IMR-90 (cell line): ENCODE data around the gene TMEM72. TPM values are rescaled to one million over a fixed set of nuclear protein-coding genes. Genes with fewer than 3 reads are reported as not detected.

Experiments used
- ATAC-seq: fragments of 200-7000 bp; cut with Tn5 transposase; 2 replicates; pipeline ENCODE4 v1.9.1; 2020; ENCODE audit warnings: low read depth, mild to moderate bottlenecking, moderate library complexity
- BruUV-seq: library from RNA; stranded (reverse); fragments of 400-500 nt; replicated peaks from 2 replicates; lab custom pipeline; 2021; lab: Mats Ljungman, UMichigan
- CTCF ChIA-PET: fragments of 300-600 bp; formaldehyde crosslinking; extraction: SDS; loops from one replicate; lab custom pipeline; 2021; ENCODE audit warnings: antibody characterized with exemption; lab: Yijun Ruan, JAX
- POLR2A ChIA-PET: fragments of 300-600 bp; sonication (Branson Sonifier 250); formaldehyde crosslinking; loops from one replicate; lab custom pipeline; 2022; ENCODE audit warnings: antibody characterized with exemption; ENCODE audit not compliant: unreplicated experiment; lab: Charles Lee
- DNase-seq: peaks from one replicate; pipeline ENCODE4 v3.0.0; 2013
- H2AFZ ChIP-seq: replicated peaks from 2 replicates; pipeline ENCODE3; 2013; ENCODE audit warnings: low read length, mild to moderate bottlenecking; ENCODE audit not compliant: poor library complexity
- H2AK5ac ChIP-seq: 2 replicates; pipeline ENCODE4 v1.6.1; 2013; ENCODE audit warnings: low read depth, low read length, inconsistent platforms
- H2AK9ac ChIP-seq: replicated peaks from 2 replicates; pipeline ENCODE3; 2013; ENCODE audit warnings: mild to moderate bottlenecking, low read depth, low read length, moderate library complexity; ENCODE audit not compliant: poor library complexity
- H2BK120ac ChIP-seq: 2 replicates; pipeline ENCODE4 v1.6.1; 2013; ENCODE audit warnings: low read depth, low read length, inconsistent platforms
- H2BK15ac ChIP-seq: 3 replicates; pipeline ENCODE4 v1.6.1; 2013; ENCODE audit warnings: low read depth, low read length, inconsistent platforms
- H2BK20ac ChIP-seq: 2 replicates; pipeline ENCODE4 v1.6.1; 2013; ENCODE audit warnings: low read depth, mild to moderate bottlenecking, inconsistent platforms, low read length, moderate library complexity
- H2BK5ac ChIP-seq: 2 replicates; pipeline ENCODE4 v1.6.1; 2013; ENCODE audit warnings: mild to moderate bottlenecking, low read depth, low read length, inconsistent platforms; ENCODE audit not compliant: poor library complexity, severe bottlenecking
- H3K14ac ChIP-seq: replicated peaks from 2 replicates; pipeline ENCODE4 v1.6.1; 2013; ENCODE audit warnings: low read depth, low read length, inconsistent platforms
- H3K18ac ChIP-seq: 2 replicates; pipeline ENCODE4 v1.6.1; 2013; ENCODE audit warnings: low read depth, low read length, control low read depth
- H3K23ac ChIP-seq: 2 replicates; pipeline ENCODE4 v1.6.1; 2013; ENCODE audit warnings: low read depth, low read length, inconsistent platforms
- H3K27ac ChIP-seq: 2 replicates; pipeline ENCODE4 v1.5.1; 2013; ENCODE audit warnings: mild to moderate bottlenecking, control low read depth, low read length; ENCODE audit not compliant: insufficient read depth
- H3K27me3 ChIP-seq: 2 replicates; pipeline ENCODE4 v1.6.1; 2013; ENCODE audit warnings: low read length; ENCODE audit not compliant: control insufficient read depth, insufficient read depth
- H3K36me3 ChIP-seq: 2 replicates; pipeline ENCODE4 v1.6.1; 2013; ENCODE audit warnings: low read length, mixed read lengths; ENCODE audit not compliant: control insufficient read depth, insufficient read depth
- H3K4ac ChIP-seq: 2 replicates; pipeline ENCODE4 v1.6.1; 2013; ENCODE audit warnings: low read depth, low read length, inconsistent platforms
- H3K4me1 ChIP-seq: 2 replicates; pipeline ENCODE4 v1.6.1; 2013; ENCODE audit warnings: low read length, mixed read lengths; ENCODE audit not compliant: control insufficient read depth, insufficient read depth
- H3K4me2 ChIP-seq: 2 replicates; pipeline ENCODE4 v1.6.1; 2013; ENCODE audit warnings: low read depth, mild to moderate bottlenecking, control low read depth, low read length, moderate library complexity
- H3K4me3 ChIP-seq: 2 replicates; pipeline ENCODE4 v1.5.1; 2013; ENCODE audit warnings: low read depth, mild to moderate bottlenecking, control low read depth, low read length, moderate library complexity; ENCODE audit not compliant: insufficient read depth
- H3K56ac ChIP-seq: 2 replicates; pipeline ENCODE4 v1.6.1; 2013; ENCODE audit warnings: low read length, inconsistent platforms; ENCODE audit not compliant: insufficient read depth; ENCODE audit errors: extremely low read depth
- H3K79me1 ChIP-seq, 2 experiments: 2 replicates each; pipeline ENCODE4 v1.6.1; 2013; ENCODE audit warnings: low read length in 2 of 2, inconsistent platforms in 1 of 2, low read depth in 1 of 2
- H3K9ac ChIP-seq: 2 replicates; pipeline ENCODE4 v1.6.1; 2013; ENCODE audit warnings: low read depth, low read length, control low read depth
- H3K9me1 ChIP-seq: 2 replicates; pipeline ENCODE4 v1.6.1; 2013; ENCODE audit warnings: low read length, inconsistent platforms; ENCODE audit not compliant: insufficient read depth
- H3K9me3 ChIP-seq: 2 replicates; pipeline ENCODE4 v1.6.1; 2013; ENCODE audit warnings: low read length; ENCODE audit not compliant: control insufficient read depth, insufficient read depth
- H4K20me1 ChIP-seq: 2 replicates; pipeline ENCODE4 v1.6.1; 2013; ENCODE audit warnings: low read length, inconsistent platforms; ENCODE audit not compliant: insufficient read depth
- H4K5ac ChIP-seq: 2 replicates; pipeline ENCODE4 v1.6.1; 2013; ENCODE audit warnings: mild to moderate bottlenecking, low read depth, low read length, control low read depth
- H4K8ac ChIP-seq, 2 experiments: 2 replicates each; pipeline ENCODE4 v1.6.1; 2013; ENCODE audit warnings: low read depth in 2 of 2, low read length in 2 of 2, control low read depth in 1 of 2, inconsistent platforms in 1 of 2
- H4K91ac ChIP-seq: 2 replicates; pipeline ENCODE4 v1.6.1; 2013; ENCODE audit warnings: low read depth, low read length, inconsistent platforms; ENCODE audit not compliant: insufficient read depth
- BHLHE40 ChIP-seq: fragments of 150-350 bp; IDR thresholded peaks from 2 replicates; pipeline ENCODE4 v1.6.1; 2016; ENCODE audit warnings: mild to moderate bottlenecking, low read depth, low read length
- CEBPB ChIP-seq: IDR thresholded peaks from 2 replicates; pipeline ENCODE4 v1.6.1; 2012; ENCODE audit warnings: low read depth, low read length, improper control_type of control experiment
- CHD1 ChIP-seq: IDR thresholded peaks from 2 replicates; pipeline ENCODE4 v1.6.1; 2012; ENCODE audit warnings: low read depth, low read length, improper control_type of control experiment
- FOS ChIP-seq: fragments of 150-350 bp; IDR thresholded peaks from 2 replicates; pipeline ENCODE4 v1.6.1; 2016; ENCODE audit warnings: low read depth, low read length
- MAZ ChIP-seq: IDR thresholded peaks from 2 replicates; pipeline ENCODE4 v1.6.1; 2012; ENCODE audit warnings: low read depth, mild to moderate bottlenecking, low read length, improper control_type of control experiment, moderate library complexity, borderline replicate concordance
- MXI1 ChIP-seq: IDR thresholded peaks from 2 replicates; pipeline ENCODE4 v1.6.1; 2012; ENCODE audit warnings: low read depth, mild to moderate bottlenecking, low read length, moderate library complexity, borderline replicate concordance
- NFE2L2 ChIP-seq: fragments of 150-350 bp; IDR thresholded peaks from 2 replicates; pipeline ENCODE4 v1.6.1; 2016; ENCODE audit warnings: low read depth, mild to moderate bottlenecking, low read length
- POLR2A ChIP-seq: IDR thresholded peaks from 2 replicates; pipeline ENCODE4 v1.6.1; 2012; ENCODE audit warnings: mild to moderate bottlenecking, low read depth, low read length
- RAD21 ChIP-seq: IDR thresholded peaks from 2 replicates; pipeline ENCODE4 v1.6.1; 2012; ENCODE audit warnings: low read length, improper control_type of control experiment
- RCOR1 ChIP-seq: IDR thresholded peaks from 2 replicates; pipeline ENCODE4 v1.6.1; 2012; ENCODE audit warnings: mild to moderate bottlenecking, low read length, improper control_type of control experiment; ENCODE audit not compliant: insufficient replicate concordance
- RFX5 ChIP-seq: IDR thresholded peaks from 2 replicates; pipeline ENCODE4 v1.8.0; 2012; ENCODE audit warnings: low read depth, mild to moderate bottlenecking, low read length, moderate library complexity
- SMC3 ChIP-seq: fragments of 150-350 bp; IDR thresholded peaks from 2 replicates; pipeline ENCODE4 v1.6.1; 2016; ENCODE audit warnings: low read depth, mild to moderate bottlenecking, antibody characterized with exemption, low read length, moderate library complexity
- whole genome bisulfite sequencing, 2 experiments: methylation state at CpG; one replicate each; pipeline versions ENCODE4 v1.1.5 to v1.1.7; 2013; ENCODE audit warnings: missing lambda C conversion rate in 2 of 2; ENCODE audit not compliant: insufficient read length in 1 of 2; ENCODE audit errors: extremely low coverage in 2 of 2; 5-methylcytosine and 5-hydroxymethylcytosine counted together
- dilution Hi-C: fragments of 300-500 bp; cut with HindIII; formaldehyde crosslinking; loops from one replicate; pipeline ENCODE4 v1.14.3; 2018; ENCODE audit warnings: low sequenced_read_pairs; ENCODE audit not compliant: unreplicated experiment
- in situ Hi-C: fragments of 300-500 bp; cut with MboI; formaldehyde crosslinking; loops from 3 replicates; pipeline ENCODE4 v1.14.3; 2019; ENCODE audit warnings: low sequenced_read_pairs, inconsistent platforms, mixed read lengths
- intact Hi-C: fragments of 100-400 bp; cut with micrococcal nuclease; formaldehyde crosslinking; loops from 2 replicates; pipeline ENCODE4 v1.10.0; 2022
- polyA plus RNA-seq, 3 experiments: library from polyadenylated mRNA; depleted of rRNA; stranded (reverse); fragments of >200 nt; gene quantifications; 2 replicates each; pipeline ENCODE4 v1.2.3, GENCODE V29; 2012; ENCODE audit warnings: low replicate concordance in 1 of 3
- total RNA-seq: library from RNA; depleted of rRNA; stranded (reverse); fragments of >200 nt; gene quantifications from 2 replicates; pipeline ENCODE4 v1.2.3, GENCODE V29; 2012
- TF ChIP-seq, protein P1 (sequence below): conservative IDR thresholded peaks from 2 replicates; pipeline ENCODE4 v1.5.1; 2012; ENCODE audit warnings: mild to moderate bottlenecking, low read depth, low read length, improper control_type of control experiment
- TF ChIP-seq, protein P2 (sequence below): fragments of 150-350 bp; IDR thresholded peaks from 2 replicates; pipeline ENCODE4 v1.6.1; 2016; ENCODE audit warnings: low read depth, mild to moderate bottlenecking, low read length, moderate library complexity, borderline replicate concordance
- TF ChIP-seq, protein P3 (sequence below): fragments of 150-350 bp; IDR thresholded peaks from 2 replicates; pipeline ENCODE4 v1.6.1; 2017; ENCODE audit warnings: mild to moderate bottlenecking, antibody characterized with exemption, low read length, low read depth

The TMEM72 gene
- total and polyA plus RNA-seq, 2 of the 4 experiments (the other 2 are of a cell fraction) = not detected

DNA sequence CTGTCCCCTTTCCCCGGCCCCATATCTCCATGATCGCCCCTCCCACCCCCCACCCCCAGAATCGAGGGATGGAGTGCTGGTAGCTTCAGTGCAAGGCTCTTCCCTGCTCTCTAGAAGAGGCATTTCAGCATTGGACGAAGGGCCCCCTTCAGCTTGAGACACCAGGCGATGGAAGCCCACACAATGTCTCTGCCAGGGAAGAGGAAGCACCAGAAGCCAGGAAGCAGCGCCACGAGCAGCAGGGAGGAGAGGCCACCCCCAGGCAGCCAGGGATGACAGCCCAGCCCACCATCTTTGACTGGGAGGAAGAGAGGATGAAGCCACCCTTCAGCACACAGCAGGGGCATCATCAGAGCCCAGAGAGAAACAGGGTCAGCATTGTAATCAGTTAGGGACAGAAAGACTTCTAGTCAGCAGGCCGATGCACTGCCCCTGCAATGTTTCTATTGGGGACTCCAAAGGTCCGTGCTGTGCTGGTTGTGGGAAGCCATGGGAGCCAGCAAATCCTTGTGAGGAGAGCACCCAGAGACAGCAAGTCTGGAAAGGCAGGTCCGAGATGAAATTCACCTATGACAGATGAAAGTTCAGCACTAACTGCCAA lies 15.7 kb downstream of the TMEM72 start:
- Histone ChIP-seq H2BK5ac (no peak overlapping the region), H3K79me1 (no peaks in the 10 kb centered on the region), H3K36me3 (no peaks in the 10 kb centered on the region), H3K27me3 (peaks cover 24% of the 10 kb centered on the region), H3K4ac (no peak overlapping the region), H3K4me2 (no peak overlapping the region), H4K8ac (no peak overlapping the region), H3K14ac (no peak overlapping the region), H3K23ac (no peak overlapping the region), H2BK120ac (no peak overlapping the region), H3K56ac (no peak overlapping the region), H3K4me3 (no peak overlapping the region), H3K9ac (no peak overlapping the region), H4K5ac (no peak overlapping the region), H2AFZ (no peak overlapping the region), H2BK20ac (no peak overlapping the region), H3K27ac (no peak overlapping the region), H4K91ac (no peak overlapping the region), H3K9me3 (no peaks in the 10 kb centered on the region), H3K9me1 (no peaks in the 10 kb centered on the region; the same call in 1 of the 2 replicates), H2BK15ac (no peak overlapping the region), H3K4me1 (no peaks in the 10 kb centered on the region), H2AK9ac (no peak overlapping the region), H4K20me1 (no peaks in the 10 kb centered on the region), H2AK5ac (no peak overlapping the region), H3K18ac (no peak overlapping the region)
- ChIA-PET CTCF (no interaction called here), POLR2A (no interaction called here)
- dilution Hi-C loops (no loop called here), intact Hi-C loops (no loop called here), in situ Hi-C loops (no loop called here)
- TF ChIP-seq POLR2A = no peak
- no peak for TF ChIP-seq RFX5
- TF ChIP-seq, protein P1, sequence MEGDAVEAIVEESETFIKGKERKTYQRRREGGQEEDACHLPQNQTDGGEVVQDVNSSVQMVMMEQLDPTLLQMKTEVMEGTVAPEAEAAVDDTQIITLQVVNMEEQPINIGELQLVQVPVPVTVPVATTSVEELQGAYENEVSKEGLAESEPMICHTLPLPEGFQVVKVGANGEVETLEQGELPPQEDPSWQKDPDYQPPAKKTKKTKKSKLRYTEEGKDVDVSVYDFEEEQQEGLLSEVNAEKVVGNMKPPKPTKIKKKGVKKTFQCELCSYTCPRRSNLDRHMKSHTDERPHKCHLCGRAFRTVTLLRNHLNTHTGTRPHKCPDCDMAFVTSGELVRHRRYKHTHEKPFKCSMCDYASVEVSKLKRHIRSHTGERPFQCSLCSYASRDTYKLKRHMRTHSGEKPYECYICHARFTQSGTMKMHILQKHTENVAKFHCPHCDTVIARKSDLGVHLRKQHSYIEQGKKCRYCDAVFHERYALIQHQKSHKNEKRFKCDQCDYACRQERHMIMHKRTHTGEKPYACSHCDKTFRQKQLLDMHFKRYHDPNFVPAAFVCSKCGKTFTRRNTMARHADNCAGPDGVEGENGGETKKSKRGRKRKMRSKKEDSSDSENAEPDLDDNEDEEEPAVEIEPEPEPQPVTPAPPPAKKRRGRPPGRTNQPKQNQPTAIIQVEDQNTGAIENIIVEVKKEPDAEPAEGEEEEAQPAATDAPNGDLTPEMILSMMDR = no peak
- no peak for TF ChIP-seq RAD21
- TF ChIP-seq, protein P2, sequence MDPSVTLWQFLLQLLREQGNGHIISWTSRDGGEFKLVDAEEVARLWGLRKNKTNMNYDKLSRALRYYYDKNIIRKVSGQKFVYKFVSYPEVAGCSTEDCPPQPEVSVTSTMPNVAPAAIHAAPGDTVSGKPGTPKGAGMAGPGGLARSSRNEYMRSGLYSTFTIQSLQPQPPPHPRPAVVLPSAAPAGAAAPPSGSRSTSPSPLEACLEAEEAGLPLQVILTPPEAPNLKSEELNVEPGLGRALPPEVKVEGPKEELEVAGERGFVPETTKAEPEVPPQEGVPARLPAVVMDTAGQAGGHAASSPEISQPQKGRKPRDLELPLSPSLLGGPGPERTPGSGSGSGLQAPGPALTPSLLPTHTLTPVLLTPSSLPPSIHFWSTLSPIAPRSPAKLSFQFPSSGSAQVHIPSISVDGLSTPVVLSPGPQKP = no peak
- TF ChIP-seq RCOR1 = no peak
- TF ChIP-seq CHD1 = no peak
- no peak for TF ChIP-seq BHLHE40
- TF ChIP-seq CEBPB = no peak
- no peak for TF ChIP-seq SMC3
- TF ChIP-seq MAZ = no peak
- TF ChIP-seq MXI1 = no peak
- no peak for TF ChIP-seq NFE2L2
- TF ChIP-seq, protein P3, sequence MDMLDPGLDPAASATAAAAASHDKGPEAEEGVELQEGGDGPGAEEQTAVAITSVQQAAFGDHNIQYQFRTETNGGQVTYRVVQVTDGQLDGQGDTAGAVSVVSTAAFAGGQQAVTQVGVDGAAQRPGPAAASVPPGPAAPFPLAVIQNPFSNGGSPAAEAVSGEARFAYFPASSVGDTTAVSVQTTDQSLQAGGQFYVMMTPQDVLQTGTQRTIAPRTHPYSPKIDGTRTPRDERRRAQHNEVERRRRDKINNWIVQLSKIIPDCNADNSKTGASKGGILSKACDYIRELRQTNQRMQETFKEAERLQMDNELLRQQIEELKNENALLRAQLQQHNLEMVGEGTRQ = no peak
- TF ChIP-seq FOS = no peak
- WGBS, 2 experiments = 60% methylated on average over 2 of the region's 10 CpGs; no CpG with 5 or more reads in 1 of the 2 experiments
- DNase-seq (no peak), ATAC-seq (no peak; the same call in 1 of the 2 replicates)
- no TSS peak for BruUV-seq
